Measurements from ENCODE around the gene BORCS8. TPM values are rescaled to one million over a fixed set of nuclear protein-coding genes. Genes with fewer than 3 reads are reported as not detected.

BORCS8 gene
- total and polyA plus RNA-seq, 2 of the 13 experiments (the other 11 are each of a cell fraction or from before 2014, with no cell fraction given), result 9.6 to 13.3 TPM

- peak; percentile 83 for TF ChIP-seq HINFP (CRISPR knock-in tag; IDR thresholded peaks at IDR 0.05; ENCODE audit: low read depth)
- TF ChIP-seq ZMYM4 (CRISPR knock-in tag; IDR thresholded peaks at IDR 0.05), result peak; percentile 45; the same call in 1 of the 2 replicates
- TF ChIP-seq SP5 (CRISPR knock-in tag; IDR thresholded peaks at IDR 0.05; ENCODE audit: borderline replicate concordance, low read depth), result 0 out of 2 replicates have a peak, but pooled peaks have one; percentile 5
- no peak for TF ChIP-seq MYNN (CRISPR knock-in tag; IDR thresholded peaks at IDR 0.05; ENCODE audit: low read depth)
- TF ChIP-seq, protein P1, sequence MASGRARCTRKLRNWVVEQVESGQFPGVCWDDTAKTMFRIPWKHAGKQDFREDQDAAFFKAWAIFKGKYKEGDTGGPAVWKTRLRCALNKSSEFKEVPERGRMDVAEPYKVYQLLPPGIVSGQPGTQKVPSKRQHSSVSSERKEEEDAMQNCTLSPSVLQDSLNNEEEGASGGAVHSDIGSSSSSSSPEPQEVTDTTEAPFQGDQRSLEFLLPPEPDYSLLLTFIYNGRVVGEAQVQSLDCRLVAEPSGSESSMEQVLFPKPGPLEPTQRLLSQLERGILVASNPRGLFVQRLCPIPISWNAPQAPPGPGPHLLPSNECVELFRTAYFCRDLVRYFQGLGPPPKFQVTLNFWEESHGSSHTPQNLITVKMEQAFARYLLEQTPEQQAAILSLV (CRISPR knock-in tag; IDR thresholded peaks at IDR 0.05; ENCODE audit: borderline replicate concordance), result peak; percentile 71; the same call in 1 of the 2 replicates
- no peak for TF ChIP-seq ZNF652 (CRISPR knock-in tag; IDR thresholded peaks at IDR 0.05; ENCODE audit: borderline replicate concordance, low read depth)
- peak; percentile 53; the same call in 1 of the 2 replicates for TF ChIP-seq ZNF329 (CRISPR knock-in tag; IDR thresholded peaks at IDR 0.05; ENCODE audit: low read depth)
- TF ChIP-seq PRDM10 (CRISPR knock-in tag; IDR thresholded peaks at IDR 0.05; ENCODE audit: low read depth), result no peak
- no peak for TF ChIP-seq ZNF816 (CRISPR knock-in tag; IDR thresholded peaks at IDR 0.05; ENCODE audit: borderline replicate concordance)
- peak; percentile 58 for TF ChIP-seq NR2C2 (CRISPR knock-in tag; IDR thresholded peaks at IDR 0.05; ENCODE audit: borderline replicate concordance)
- peak; percentile 77; the same call in 1 of the 2 replicates for TF ChIP-seq ZNF253 (CRISPR knock-in tag; IDR thresholded peaks at IDR 0.05; ENCODE audit: borderline replicate concordance)
- TF ChIP-seq ONECUT2 (CRISPR knock-in tag; IDR thresholded peaks at IDR 0.05), result no peak
- TF ChIP-seq PREB (CRISPR knock-in tag; IDR thresholded peaks at IDR 0.05), result no peak
- no peak for TF ChIP-seq MNT (IDR thresholded peaks at IDR 0.05)
- TF ChIP-seq, protein P2, sequence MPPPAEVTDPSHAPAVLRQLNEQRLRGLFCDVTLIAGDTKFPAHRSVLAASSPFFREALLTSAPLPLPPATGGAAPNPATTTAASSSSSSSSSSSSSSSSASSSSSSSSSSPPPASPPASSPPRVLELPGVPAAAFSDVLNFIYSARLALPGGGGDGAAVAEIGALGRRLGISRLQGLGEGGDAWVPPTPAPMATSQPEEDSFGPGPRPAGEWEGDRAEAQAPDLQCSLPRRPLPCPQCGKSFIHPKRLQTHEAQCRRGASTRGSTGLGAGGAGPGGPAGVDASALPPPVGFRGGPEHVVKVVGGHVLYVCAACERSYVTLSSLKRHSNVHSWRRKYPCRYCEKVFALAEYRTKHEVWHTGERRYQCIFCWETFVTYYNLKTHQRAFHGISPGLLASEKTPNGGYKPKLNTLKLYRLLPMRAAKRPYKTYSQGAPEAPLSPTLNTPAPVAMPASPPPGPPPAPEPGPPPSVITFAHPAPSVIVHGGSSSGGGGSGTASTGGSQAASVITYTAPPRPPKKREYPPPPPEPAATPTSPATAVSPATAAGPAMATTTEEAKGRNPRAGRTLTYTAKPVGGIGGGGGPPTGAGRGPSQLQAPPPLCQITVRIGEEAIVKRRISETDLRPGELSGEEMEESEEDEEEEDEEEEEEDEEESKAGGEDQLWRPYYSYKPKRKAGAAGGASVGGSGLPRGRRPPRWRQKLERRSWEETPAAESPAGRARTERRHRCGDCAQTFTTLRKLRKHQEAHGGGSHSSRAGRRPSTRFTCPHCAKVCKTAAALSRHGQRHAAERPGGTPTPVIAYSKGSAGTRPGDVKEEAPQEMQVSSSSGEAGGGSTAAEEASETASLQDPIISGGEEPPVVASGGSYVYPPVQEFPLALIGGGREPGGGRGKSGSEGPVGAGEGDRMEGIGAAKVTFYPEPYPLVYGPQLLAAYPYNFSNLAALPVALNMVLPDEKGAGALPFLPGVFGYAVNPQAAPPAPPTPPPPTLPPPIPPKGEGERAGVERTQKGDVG (CRISPR knock-in tag; IDR thresholded peaks at IDR 0.05; ENCODE audit: borderline replicate concordance), result no peak
Measured at GRCh38 chr19:19224852-19225494, 33.0 kb upstream of the BORCS8 start (continued).
